HepG2 (cell line): ENCODE measurements around the gene COL4A3. TPM values are rescaled to one million over a fixed set of nuclear protein-coding genes. Genes with fewer than 3 reads are reported as not detected.
A peak's percentile ranks its signal among the peaks of the same experiment; 100 is the strongest.

Experiments
- ATAC-seq: fragments of 200-7000 bp; cut with Tn5 transposase; 3 replicates; pipeline ENCODE4 v1.9.1; 2020; ENCODE audit warnings: mild to moderate bottlenecking, moderate library complexity
- BruUV-seq: library from RNA; stranded (reverse); fragments of 400-500 nt; replicated peaks from 2 replicates; lab custom pipeline; 2021; lab: Mats Ljungman, UMichigan
- CTCF ChIA-PET: fragments of 300-600 bp; formaldehyde crosslinking; extraction: SDS; loops from one replicate; lab custom pipeline; 2021; ENCODE audit warnings: low total read pairs, inconsistent platforms, low intra/inter-chr PET ratio; lab: Yijun Ruan, JAX
- POLR2A ChIA-PET: fragments of 350-600 bp; sonication (Branson Sonifier 250); formaldehyde crosslinking; loops from one replicate; lab custom pipeline; 2020; ENCODE audit warnings: antibody characterized with exemption, inconsistent platforms; lab: Yijun Ruan, JAX
- DNase-seq: peaks from one replicate; pipeline ENCODE4 v3.0.0-alpha.2; 2015; ENCODE audit warnings: low spot score
- FAIRE-seq: peaks from 3 replicates; lab custom pipeline; 2011; peaks lifted over from hg19 to GRCh38; lab: Jason Lieb, UNC
- H2AFZ ChIP-seq: one replicate; pipeline ENCODE4 v1.6.1; 2011; ENCODE audit warnings: low read length, inconsistent platforms
- H3K27ac ChIP-seq: fragments of 300-600 bp; 3 replicates; pipeline ENCODE4 v1.8.0; 2011; ENCODE audit warnings: mixed run types, mild to moderate bottlenecking, mixed read lengths, low read length, inconsistent platforms; ENCODE audit not compliant: insufficient read depth; ENCODE audit errors: extremely low read length
- H3K27me3 ChIP-seq, 2 experiments: fragments of 200-600 bp in 1 of 2; 2 replicates in 1 of 2; 3 replicates in 1 of 2; pipeline versions ENCODE4 v1.6.0 to v1.8.0; 2011; ENCODE audit warnings: low read length in 2 of 2, mild to moderate bottlenecking in 2 of 2, moderate library complexity in 2 of 2, inconsistent platforms in 1 of 2; ENCODE audit not compliant: insufficient read depth in 2 of 2, control insufficient read depth in 1 of 2
- H3K36me3 ChIP-seq, 2 experiments: fragments of 200-600 bp in 1 of 2; replicated peaks in 1 of 2; 2 replicates in 1 of 2; 3 replicates in 1 of 2; pipeline versions ENCODE4 v1.5.1 to v1.8.0; 2011; ENCODE audit warnings: low read length in 2 of 2, inconsistent platforms in 1 of 2; ENCODE audit not compliant: insufficient read depth in 2 of 2, control insufficient read depth in 1 of 2
- H3K4me1 ChIP-seq: 2 replicates; pipeline ENCODE4 v1.5.1; 2012; ENCODE audit warnings: low read length, inconsistent platforms; ENCODE audit not compliant: insufficient read depth
- H3K4me2 ChIP-seq: 2 replicates; pipeline ENCODE4 v1.6.0; 2011; ENCODE audit warnings: low read depth, low read length, inconsistent platforms
- H3K4me3 ChIP-seq, 3 experiments: fragments of 200-600 bp in 1 of 3; sonication (generic), shearing (Covaris generic) in 1 of 3; replicated peaks in 1 of 3; 2 replicates each; pipeline ENCODE4 v1.5.1; 2011 to 2016; ENCODE audit warnings: low read length in 3 of 3, inconsistent platforms in 2 of 3, low read depth in 2 of 3, mild to moderate bottlenecking in 2 of 3, control low read depth in 1 of 3, mixed read lengths in 1 of 3; ENCODE audit not compliant: insufficient read depth in 1 of 3
- H3K79me2 ChIP-seq: one replicate; pipeline ENCODE4 v1.6.1; 2011; ENCODE audit warnings: low read length, inconsistent platforms; ENCODE audit not compliant: insufficient read depth
- H3K9ac ChIP-seq: 2 replicates; pipeline ENCODE4 v1.6.0; 2011; ENCODE audit warnings: mild to moderate bottlenecking, low read depth, low read length, inconsistent platforms; ENCODE audit not compliant: insufficient read depth
- H3K9me3 ChIP-seq: 2 replicates; pipeline ENCODE4 v1.5.1; 2012; ENCODE audit warnings: mild to moderate bottlenecking, low read length
- H4K20me1 ChIP-seq: 2 replicates; pipeline ENCODE4 v1.6.0; 2011; ENCODE audit warnings: inconsistent platforms, mild to moderate bottlenecking, low read length, moderate library complexity; ENCODE audit not compliant: insufficient read depth
- GLMP ChIP-seq: sonication (generic); formaldehyde crosslinking; IDR thresholded peaks from 2 replicates; pipeline ENCODE4 v1.9.0; 2021; ENCODE audit warnings: missing genetic modification reagents, mild to moderate bottlenecking, borderline replicate concordance
- HNRNPL ChIP-seq: fragments of 200-400 bp; formaldehyde crosslinking; IDR thresholded peaks from 2 replicates; pipeline ENCODE4 v1.6.1; 2017; ENCODE audit warnings: mild to moderate bottlenecking, low read depth, low read length
- HOXA5 ChIP-seq: sonication (generic); formaldehyde crosslinking; IDR thresholded peaks from 2 replicates; pipeline ENCODE4 v1.4.0; 2020; ENCODE audit warnings: missing genetic modification reagents
- KDM1A ChIP-seq: IDR thresholded peaks from 2 replicates; pipeline ENCODE4 v1.6.1; 2016; ENCODE audit warnings: missing compliant biosample characterization
- MIER3 ChIP-seq: IDR thresholded peaks from 2 replicates; pipeline ENCODE4 v1.6.1; 2016; ENCODE audit warnings: missing compliant biosample characterization, borderline replicate concordance
- MLX ChIP-seq: IDR thresholded peaks from 2 replicates; pipeline ENCODE4 v1.6.1; 2016
- NR2F6 ChIP-seq, 2 experiments: IDR thresholded peaks; 2 replicates each; pipeline ENCODE4 v1.6.1; 2016; ENCODE audit warnings: antibody characterized with exemption in 1 of 2, mild to moderate bottlenecking in 1 of 2
- TBP ChIP-seq: sonication (generic); formaldehyde crosslinking; IDR thresholded peaks from 2 replicates; pipeline ENCODE4 v1.5.0; 2020; ENCODE audit warnings: missing genetic modification reagents
- TMF1 ChIP-seq: sonication (generic); formaldehyde crosslinking; IDR thresholded peaks from 2 replicates; pipeline ENCODE4 v1.8.1; 2022; ENCODE audit warnings: low read depth, missing genetic modification reagents
- TOE1 ChIP-seq: sonication (generic); formaldehyde crosslinking; IDR thresholded peaks from 2 replicates; pipeline ENCODE4 v1.4.0; 2020; ENCODE audit warnings: mild to moderate bottlenecking, missing genetic modification reagents
- ZBTB46 ChIP-seq: sonication (generic); formaldehyde crosslinking; IDR thresholded peaks from 2 replicates; pipeline ENCODE4 v1.4.0; 2020; ENCODE audit warnings: mild to moderate bottlenecking, missing genetic modification reagents, borderline replicate concordance
- ZNF180 ChIP-seq: sonication (generic); formaldehyde crosslinking; IDR thresholded peaks from 2 replicates; pipeline ENCODE4 v1.4.0; 2020; ENCODE audit warnings: low read depth, missing genetic modification reagents, borderline replicate concordance
- ZNF251 ChIP-seq: sonication (generic); formaldehyde crosslinking; IDR thresholded peaks from 2 replicates; pipeline ENCODE4 v1.9.0; 2021; ENCODE audit warnings: mild to moderate bottlenecking, missing genetic modification reagents
- ZNF616 ChIP-seq: sonication (generic); formaldehyde crosslinking; IDR thresholded peaks from 2 replicates; pipeline ENCODE4 v1.5.0; 2020; ENCODE audit warnings: low read depth, mild to moderate bottlenecking, missing genetic modification reagents
- ZNF720 ChIP-seq: sonication (generic); formaldehyde crosslinking; IDR thresholded peaks from 2 replicates; pipeline ENCODE4 v1.4.0; 2020; ENCODE audit warnings: missing genetic modification reagents
- ZNF816 ChIP-seq: sonication (generic); formaldehyde crosslinking; IDR thresholded peaks from 2 replicates; pipeline ENCODE4 v1.8.0; 2022; ENCODE audit warnings: missing genetic modification reagents, mild to moderate bottlenecking, borderline replicate concordance
- WGBS: methylation state at CpG from one replicate; pipeline ENCODE4 v1.1.6; 2017; ENCODE audit warnings: low lambda C conversion rate; 5-methylcytosine and 5-hydroxymethylcytosine counted together
- in situ Hi-C: cut with HindIII; loops from 2 replicates; pipeline ENCODE4 v1.10.0; 2017; ENCODE audit warnings: low pct_unique_long_range_greater_than_20kb; ENCODE audit not compliant: extremely low pct_ligation_motif_present
- intact Hi-C: fragments of 100-400 bp; cut with micrococcal nuclease; formaldehyde crosslinking; loops from one replicate; pipeline ENCODE4 v1.10.0; 2022; ENCODE audit not compliant: unreplicated experiment
- polyA plus RNA-seq, 8 experiments: library from polyadenylated mRNA; depleted of rRNA in 3 of 8; stranded (reverse) in 7 of 8; unstranded in 1 of 8; fragments of >200 nt; fragmentation: Illumina TruSeq in 4 of 8; extraction: Trizol in 4 of 8; gene quantifications; 2 replicates each; pipeline versions ENCODE4 v1.2.1 to v1.2.3, GENCODE V29; 2011 to 2016; ENCODE audit warnings: low read depth in 4 of 8, missing spikeins in 1 of 8, mixed read lengths in 1 of 8; ENCODE audit not compliant: insufficient read depth in 1 of 8
- total RNA-seq, 5 experiments: library from RNA; depleted of rRNA; stranded (reverse); fragments of >200 nt; fragmentation: Illumina TruSeq; extraction: Trizol; gene quantifications; 2 replicates each; pipeline ENCODE4 v1.2.3, GENCODE V29; 2016; ENCODE audit warnings: low read depth in 1 of 5

COL4A3 gene
- total and polyA plus RNA-seq, 2 of the 13 experiments (the other 11 are each of a cell fraction or from before 2014, with no cell fraction given): 0.02 TPM; not detected in 1

- Histone ChIP-seq H3K4me2 (peak within 1 kb of the TSS; percentile 94), H4K20me1 (no peaks in the 10 kb centered on the region), H3K4me1 (peaks cover 37% of the 10 kb centered on the region), H3K27ac (peak within 1 kb of the TSS; percentile 87), H3K4me3 (peak within 1 kb of the TSS; percentile 94 to 98 (median 96)), H3K9ac (peak within 1 kb of the TSS; percentile 95), H3K9me3 (peaks cover 14% of the 10 kb centered on the region), H3K36me3 (peaks cover 0 to 11% of the 10 kb centered on the region in 2 experiments; a peak in 1 of 5 replicates), H3K79me2 (peaks cover 55% of the 10 kb centered on the region), H2AFZ (peak within 1 kb of the TSS; percentile 97), H3K27me3 (no peaks in the 10 kb centered on the region)
- BruUV-seq: no TSS peak
- 9% methylated on average over 50 of the region's 67 CpGs for WGBS
- peak; percentile 55 for FAIRE-seq
- DNase-seq: peak; percentile 92
- peak; percentile 97 for ATAC-seq
- intact Hi-C loops (loop anchor here (2.0 to 5.0 kb wide), 3 partner anchors 86 to 492 kb away; no protein-coding TSS in a partner anchor), in situ Hi-C loops (no loop called here)
- ChIA-PET CTCF (no interaction called here), POLR2A (interaction anchor here (1.5 to 2.7 kb wide), 4 partner anchors 12 to 129 kb away, joined by 3 to 33 read pairs (median 8); no protein-coding TSS in a partner anchor)
- no peak for TF ChIP-seq KDM1A
- no peak for TF ChIP-seq TMF1 (CRISPR knock-in tag)
- TF ChIP-seq ZNF720 (CRISPR knock-in tag): peak; percentile 94; the same call in 1 of the 2 replicates
- no peak; the same call in 1 of the 2 replicates for TF ChIP-seq ZNF816
- TF ChIP-seq HNRNPL: peak; percentile 57; the same call in 1 of the 2 replicates
- peak; percentile 95 for TF ChIP-seq ZNF616 (CRISPR knock-in tag)
- TF ChIP-seq HOXA5 (CRISPR knock-in tag): peak; percentile 95
- peak; percentile 96 for TF ChIP-seq MIER3 (CRISPR knock-in tag)
- TF ChIP-seq MLX: peak; percentile 70; the same call in 1 of the 2 replicates
- peak; percentile 80 for TF ChIP-seq ZNF251 (CRISPR knock-in tag)
- TF ChIP-seq GLMP: no peak
- 0 out of 2 replicates have a peak, but pooled peaks have one; percentile 17 for TF ChIP-seq TOE1 (CRISPR knock-in tag)
- TF ChIP-seq ZNF180 (CRISPR knock-in tag): no peak
- TF ChIP-seq NR2F6 (IDR thresholded peaks at IDR 0.05): peak; percentile 40; the same call in 1 of the 2 replicates
- TF ChIP-seq NR2F6 (CRISPR knock-in tag; IDR thresholded peaks at IDR 0.05): peak; percentile 65; the same call in 1 of the 2 replicates
- TF ChIP-seq TBP (CRISPR knock-in tag): peak; percentile 77; the same call in 1 of the 2 replicates
- TF ChIP-seq ZBTB46 (CRISPR knock-in tag): peak; percentile 88; the same call in 1 of the 2 replicates
These were observed 160.8 kb downstream of the COL4A3 start, which contains the start of gene MFF for GRCh38 chr2:227324995-227325838. Gene MFF (plus strand): TSS chr2:227325251. CDS start chr2:227330666, 5,415 bp downstream.
